ENCODE results near the gene LNX2.

The LNX2 gene

DNA sequence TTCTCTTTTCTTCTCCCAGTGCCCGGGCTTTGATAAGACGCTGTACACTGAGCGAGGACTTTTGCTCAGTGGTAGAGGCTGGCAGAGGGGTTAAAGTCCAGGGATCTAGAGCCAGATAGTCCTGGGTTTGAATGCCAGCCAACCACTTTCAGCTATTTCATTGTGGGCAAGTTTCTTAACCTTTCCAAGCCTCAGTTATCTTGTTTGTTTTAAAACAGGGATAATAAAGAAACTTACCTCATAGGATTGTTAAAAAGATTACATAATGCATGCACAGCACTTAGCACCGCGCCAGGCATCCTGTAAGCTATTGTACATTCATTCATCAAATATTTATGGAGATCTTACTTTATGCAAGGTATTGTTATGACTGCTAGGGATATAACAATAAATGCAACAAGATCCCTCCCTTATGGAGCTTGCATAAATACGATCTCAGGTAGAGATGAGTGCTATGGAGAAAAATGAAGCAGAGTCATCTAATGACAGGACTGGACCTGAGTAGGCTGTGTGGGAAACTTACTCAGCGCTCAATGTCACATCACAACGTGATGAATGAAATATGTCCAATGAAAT, 70.8 kb downstream of the LNX2 start:
- no peak for DNase-seq

DNA sequence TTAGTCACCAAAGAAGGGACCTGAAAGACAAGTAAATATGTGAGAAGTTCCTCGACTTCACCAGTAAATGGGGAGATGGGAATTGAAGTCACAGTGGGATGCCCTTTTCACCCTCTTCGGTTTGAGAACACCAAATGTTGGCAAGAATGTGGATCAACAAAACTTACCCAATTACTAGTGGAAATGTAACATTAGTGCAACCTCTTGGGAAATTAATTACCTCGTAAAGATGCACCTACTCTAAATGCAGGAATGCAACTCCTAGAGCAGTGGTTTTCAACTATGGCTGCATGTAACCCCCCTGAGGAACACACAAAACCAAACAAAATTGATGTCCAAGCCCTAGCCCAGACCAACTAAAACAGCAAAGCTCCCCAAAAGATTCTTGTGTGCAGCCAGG, 78.1 kb downstream of the LNX2 start:
- DNase-seq: no peak

DNA sequence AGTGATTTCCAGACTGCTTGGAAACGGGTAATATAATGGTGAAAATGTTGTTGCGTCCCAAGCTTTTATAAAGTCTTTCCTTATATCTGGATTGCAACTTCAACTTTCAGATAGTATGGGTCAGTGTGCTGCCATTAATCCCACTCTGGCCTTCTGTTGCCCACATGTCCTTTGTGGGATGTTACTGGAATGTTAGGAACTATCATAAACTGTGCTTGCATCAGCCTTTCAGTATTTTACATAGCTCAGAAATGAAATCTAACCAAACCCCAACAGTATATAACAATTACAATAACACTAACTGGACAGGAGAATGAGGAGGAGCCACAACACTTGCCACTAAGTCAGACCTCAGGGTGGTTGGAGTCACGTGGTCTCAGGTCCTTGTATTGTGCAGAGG, 78.9 kb downstream of the LNX2 start:
- DNase-seq: no peak

DNA sequence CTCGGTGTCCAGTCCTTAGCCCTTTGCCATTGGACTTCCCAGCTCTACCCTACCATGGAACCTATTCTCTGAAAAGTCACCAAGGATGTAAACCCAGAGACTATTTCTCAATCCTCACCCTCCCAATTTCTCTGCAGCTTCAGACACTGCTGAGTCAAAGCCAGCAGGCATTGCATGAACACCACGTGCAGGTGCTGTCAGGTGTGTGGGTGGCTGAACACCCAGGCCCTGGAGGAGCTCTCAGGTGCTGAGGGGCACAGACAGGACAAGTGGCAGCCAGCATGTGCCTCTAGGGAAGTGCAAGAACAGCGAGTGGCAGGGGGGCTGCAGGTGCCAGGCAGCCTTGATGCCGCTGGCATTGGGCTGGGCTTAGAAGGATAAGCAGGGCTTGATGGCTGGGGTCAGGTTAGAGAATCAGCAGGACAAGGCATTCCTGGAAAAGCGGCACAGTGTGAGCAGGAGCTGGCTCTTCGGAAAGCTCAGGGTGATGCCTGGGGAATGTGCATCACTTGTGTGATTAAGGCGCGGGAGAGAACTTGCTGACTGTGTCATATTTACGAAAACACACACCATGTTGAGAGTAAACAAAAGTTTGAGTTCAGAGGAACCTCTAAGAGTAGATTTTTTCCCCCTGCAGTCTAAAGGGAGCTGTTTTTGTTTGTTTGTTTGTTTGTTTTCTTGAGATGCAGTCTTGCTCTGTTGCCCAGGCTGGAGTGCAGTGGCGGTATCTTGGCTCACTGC, 83.8 kb downstream of the LNX2 start:
- no peak for DNase-seq

DNA sequence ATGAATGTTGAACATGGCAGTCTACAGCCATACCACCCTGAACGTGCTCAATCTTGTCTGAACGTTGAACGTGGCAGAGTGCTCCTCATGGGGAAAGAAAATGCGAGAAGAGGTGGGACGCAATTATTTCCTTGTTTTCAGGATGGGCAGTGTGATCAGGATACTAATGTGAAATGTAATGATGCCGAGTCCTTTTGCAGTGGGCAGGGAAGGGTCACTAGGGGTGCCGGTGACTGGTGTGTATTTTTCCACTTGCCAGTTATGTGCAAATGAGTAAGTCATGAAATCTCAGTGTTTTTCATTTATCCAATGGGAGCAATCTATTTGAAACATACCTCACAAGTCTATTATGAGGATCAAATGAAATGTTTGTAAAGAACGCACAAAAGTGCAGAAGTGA, 84.8 kb downstream of the LNX2 start:
- no peak for DNase-seq

DNA sequence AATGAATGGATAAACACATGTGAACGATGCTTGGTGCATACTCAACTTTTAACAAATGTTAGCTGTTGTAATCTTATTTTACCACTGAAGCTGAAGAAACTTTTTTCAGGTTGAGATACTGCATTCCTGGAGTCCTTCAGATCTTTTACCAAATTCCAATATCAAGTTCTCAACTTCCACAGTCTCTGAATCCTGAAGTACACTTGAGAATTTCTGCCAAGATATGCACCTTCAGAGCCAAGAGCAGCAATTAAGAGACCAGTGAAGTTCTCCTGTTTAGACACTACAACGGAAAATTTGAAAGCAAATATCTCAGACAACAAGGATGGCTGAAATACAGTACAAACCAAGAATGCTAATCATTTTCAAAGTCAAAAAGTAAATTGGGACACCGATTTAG, 85.3 kb downstream of the LNX2 start:
- no peak for DNase-seq

DNA sequence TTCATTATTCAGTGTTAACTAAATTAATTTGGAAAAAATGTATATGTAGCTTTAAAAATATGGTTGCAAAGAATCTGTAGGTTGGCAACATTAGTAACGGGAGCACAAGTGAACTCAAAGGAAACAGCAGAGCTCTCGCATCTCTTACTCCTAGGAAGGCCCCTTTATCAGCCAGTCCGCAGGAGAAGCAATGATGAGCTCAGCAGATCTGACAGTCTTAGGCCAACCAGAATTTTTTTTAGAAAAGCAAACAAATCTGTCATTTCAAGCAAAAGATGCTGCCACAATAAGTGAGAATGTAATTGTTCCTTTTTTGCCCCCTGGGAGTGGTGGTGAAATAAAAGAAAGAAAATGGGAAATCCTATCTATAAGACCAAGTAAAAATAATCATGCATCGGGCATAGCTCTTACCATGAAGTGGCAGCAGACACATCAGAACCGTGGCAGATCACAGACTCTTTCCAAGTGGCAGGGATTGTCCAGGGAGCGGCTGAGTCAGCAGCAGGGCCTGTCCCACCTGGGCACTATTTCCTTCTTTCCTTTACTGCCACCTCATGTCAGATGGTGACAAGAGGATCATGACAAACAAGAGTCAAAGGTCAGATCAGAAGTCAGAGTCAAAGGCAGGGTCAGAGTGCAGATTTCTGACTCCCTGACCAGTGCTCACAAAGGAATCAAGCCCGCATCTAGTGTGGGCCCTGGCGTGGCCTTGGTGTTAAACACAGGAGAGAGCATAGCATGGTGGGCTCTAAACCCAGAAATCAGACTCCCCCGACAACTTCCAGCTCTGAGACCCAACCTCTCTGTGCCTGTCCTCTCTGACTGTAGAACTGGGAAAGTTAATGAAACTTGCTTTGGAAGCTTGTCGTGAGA, 86.0 kb downstream of the LNX2 start:
- DNase-seq: no peak

DNA sequence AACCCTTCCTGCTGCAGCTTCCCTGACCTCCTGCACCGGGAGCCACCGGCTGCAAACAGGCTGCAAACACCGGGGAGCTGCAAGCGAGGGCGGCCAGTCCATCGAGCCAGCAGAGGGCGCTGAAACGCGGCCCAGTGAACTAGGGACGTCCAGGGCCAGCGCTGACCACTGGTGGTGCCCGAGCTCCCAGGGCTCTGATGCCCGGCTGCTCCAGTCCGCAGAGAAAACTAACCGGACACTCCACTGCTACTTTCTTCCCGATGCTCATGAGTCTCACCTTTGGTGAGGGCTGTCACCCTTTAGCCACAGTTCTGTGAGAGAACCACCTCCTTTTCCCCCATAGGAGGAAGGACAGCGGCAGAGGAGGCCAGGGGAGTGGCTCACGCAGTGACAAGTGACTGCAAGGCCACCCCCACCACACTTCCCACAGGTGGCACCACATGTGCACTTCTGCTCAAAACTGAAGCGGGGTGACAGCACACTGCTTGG, 87.1 kb downstream of the LNX2 start:
- no peak for DNase-seq

DNA sequence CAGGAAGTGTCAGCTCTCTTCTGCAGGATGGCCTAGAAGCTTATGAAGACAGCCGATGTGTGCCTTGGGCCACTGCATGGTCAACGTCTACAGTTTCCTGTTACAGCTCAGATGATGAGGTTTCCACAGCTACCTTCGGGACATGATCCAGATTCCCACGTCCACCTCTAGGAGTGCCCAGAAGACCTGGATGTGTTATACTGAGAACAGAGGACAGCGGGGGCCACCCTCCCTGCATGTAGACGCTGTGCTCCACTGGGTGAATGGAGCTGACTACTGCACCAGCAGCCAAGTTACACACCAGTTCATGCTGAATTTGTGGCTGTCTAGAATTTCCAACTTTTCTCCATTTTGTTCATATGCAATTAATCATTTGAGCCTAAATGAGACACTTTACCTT, 91.4 kb downstream of the LNX2 start:
- DNase-seq: no peak

DNA sequence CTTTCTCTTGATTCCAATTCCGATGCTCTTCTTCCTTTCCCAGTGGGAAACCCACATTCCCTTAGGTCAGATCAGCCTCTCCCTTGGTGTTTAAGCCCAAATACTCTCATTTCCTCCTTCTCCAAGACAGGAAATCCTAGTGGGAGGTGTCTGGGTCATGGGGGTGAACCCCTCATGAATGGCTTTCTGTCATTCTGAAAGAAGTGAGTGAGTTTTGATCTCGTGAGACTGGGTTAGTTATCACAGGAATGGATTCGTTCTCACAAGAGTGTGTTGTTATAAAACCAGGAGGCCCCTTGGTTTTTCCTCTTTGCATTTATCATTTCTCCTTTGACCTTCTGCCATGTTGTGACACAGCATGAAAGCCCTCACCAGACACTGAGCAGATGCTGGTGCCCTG, 93.8 kb downstream of the LNX2 start:
- DNase-seq: no peak

DNA sequence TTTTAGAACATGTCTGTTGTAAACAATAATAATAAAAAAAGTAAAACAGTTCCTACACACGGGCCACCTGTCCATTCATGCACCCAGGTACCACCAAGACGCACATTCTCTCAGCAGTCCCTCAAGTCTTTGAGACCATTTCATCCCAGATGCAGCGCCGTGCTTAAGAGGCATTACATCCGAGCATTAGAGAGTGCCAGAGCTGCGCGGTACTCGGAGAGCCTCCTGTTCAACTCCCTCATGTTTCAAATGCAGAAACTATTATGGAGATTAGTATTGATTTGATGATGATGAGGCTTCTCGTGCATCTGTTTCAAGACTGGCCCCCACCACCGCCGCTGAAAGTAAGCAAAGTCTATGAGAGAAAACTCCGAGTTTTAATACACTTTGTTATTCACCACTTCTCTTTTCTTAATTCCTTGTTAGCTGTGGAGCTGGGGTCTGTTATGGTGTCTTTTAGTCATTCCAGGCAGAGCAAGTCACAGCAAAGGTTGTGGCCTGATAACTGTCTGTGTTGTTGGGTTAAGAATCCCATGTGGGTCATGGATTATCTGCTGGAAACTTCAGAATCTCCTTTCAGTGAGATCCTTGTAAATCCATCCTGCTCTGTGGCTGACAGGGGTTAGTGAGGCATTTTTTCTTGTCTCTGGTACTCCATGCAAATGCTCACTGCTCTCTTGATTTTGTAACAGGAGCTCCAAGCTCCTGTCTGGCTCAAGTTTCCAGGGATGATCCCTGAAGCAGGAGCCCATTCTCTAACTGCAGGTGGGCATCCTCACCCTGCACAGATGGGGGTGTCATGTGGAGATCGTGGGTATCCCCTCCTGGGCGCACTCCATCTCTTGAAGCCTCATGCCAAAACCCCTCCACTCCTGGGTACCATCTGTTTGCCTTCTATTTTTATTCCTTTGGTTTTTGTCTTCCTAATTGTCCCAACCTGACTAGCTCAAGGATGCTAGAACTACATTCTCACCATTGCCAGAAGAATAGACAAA, 95.1 kb downstream of the LNX2 start:
- no peak for DNase-seq

DNA sequence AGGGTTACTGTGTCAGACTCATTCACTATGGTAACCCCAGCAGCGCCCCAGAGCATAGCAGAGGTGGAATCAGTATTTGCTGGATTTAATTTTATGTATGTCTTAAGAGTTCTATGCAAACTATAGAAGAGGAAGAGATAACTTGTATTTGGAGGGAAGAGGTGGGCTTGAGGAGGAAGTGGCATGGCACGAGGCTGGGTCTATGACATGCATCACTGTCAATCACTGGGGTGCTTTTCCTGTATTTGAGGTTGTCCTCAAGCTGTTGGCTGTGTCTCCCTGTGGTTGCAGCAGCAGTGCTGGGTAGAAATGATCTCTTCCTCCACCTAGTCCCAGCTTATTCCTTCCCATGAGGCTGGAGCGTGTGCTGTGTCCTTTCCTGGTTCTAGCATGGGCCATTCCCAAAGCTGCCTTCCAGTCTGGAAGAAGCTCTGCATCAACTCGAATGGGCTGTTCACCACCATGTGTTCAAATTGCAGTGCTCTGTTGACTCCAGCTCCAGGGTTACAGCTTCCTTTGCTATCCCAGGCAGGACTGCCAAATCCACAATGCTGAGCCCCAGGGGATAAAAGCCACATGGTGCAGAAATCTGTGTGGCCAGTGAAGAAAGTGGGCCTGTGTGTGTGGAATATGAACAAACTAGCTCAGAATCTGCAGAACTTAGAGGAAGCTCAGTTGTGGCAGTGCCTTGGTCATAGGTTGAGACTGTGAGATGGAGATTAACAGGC, 96.8 kb downstream of the LNX2 start:
- no peak for DNase-seq

DNA sequence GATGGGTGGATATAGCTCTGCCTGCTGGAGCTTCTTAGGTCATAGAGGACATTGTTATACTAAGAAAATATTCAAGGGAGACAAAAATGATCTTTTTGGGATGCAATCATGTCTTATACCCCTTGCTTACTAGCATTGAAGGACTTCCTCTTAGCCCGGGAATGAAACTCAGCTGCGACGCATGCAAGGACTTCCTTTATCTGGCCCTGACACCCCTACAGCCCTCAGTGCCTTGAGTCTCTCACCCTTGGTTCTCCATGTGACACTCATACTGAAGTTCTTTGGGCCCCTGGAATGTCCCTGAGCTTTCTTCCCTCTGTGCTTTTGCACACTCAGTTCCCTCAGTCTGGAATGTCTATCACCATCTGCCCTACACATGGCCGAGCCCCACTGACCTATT, 97.5 kb downstream of the LNX2 start:
- DNase-seq: no peak

DNA sequence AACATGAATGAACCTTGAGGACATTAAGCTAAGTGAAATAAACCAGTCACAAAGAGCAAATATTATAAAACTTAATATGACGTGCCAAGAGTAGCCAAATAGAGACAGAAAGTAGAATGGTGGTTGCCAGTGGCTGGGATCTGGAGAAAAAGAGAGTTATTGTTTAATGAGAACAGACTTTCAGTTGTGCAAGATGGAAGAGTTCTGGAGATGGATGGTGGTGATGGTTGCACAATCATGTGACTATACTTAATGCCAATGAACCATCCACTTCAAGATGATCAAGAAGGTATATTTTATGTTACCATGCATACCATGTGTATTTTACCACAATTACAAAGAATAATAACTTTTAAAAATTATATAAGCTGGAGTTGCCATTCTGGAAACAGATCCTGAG, 104.2 kb downstream of the LNX2 start:
- DNase-seq: no peak

DNA sequence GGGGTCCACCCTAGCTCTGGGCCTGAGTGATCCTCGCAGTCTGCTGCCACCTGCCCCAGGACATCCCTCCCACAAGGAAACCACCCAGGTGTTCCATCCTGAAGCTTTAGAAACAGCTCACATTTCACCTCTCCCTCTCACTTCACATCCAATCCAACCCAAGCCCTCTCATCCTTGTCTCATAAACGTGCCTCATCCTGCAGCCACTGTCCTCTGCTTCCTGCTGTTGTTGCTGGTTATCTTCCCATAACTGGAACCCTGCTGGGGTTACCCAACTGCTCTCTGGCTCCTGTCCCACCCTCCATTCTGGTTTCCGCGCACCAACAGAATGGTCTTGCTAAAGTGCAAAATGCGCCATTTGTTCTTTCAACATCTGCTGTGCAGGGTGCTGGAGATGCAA, 110.2 kb downstream of the LNX2 start:
- DNase-seq: peak; percentile 45

DNA sequence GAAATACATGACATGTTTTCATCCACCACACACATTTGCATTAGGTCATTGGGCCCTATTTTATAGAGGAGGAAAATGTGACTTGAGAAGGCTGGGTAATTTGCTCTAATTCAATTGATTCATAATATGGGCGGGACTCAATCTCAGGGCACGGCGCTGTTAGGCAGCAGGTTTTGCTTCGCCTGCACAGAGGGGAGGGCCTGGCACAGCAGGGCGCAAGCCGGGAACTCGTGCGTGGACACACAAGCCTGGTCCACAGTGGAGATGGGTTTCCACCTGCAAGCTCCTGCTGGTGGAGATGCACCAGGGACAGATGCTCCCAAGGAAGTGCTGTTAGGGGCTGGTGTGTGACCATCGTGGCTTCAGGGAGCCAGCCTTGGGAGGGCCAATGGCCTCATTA, 111.5 kb downstream of the LNX2 start:
- DNase-seq: no peak

DNA sequence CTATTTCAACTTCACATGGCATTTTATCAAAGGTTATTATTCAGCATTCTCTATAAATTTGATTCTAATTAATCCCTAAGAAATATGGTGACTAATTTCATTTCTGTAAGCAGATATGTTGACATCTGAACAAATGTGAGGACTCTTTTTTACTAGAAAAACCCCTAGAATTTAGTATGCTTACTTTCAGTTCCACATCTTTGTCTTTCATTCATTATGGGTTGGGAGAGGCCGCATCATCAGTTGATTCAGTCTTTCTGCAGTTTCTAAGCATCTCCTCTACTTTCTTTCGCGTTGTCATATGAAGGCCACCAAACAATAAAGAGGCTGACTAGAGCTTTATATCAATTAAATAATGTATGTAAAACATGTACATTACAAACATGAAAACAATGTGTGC, 114.5 kb downstream of the LNX2 start:
- DNase-seq: no peak

DNA sequence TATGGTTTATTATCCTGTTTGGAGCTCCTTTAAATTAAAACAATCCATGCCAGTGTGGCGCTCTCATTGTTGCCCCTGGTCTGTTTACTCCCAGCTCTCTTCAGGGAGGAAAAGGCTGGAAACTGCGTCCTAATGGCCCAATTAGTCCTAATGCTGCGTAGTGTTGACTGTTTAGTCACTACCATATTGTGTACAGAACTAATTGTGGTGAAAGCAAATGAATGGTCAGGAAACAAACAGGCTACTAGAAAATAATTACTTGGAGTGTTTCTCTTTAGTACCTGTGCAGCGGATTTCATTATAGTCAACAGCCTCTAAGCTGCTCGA, 115.5 kb downstream of the LNX2 start:
- no peak for DNase-seq

DNA sequence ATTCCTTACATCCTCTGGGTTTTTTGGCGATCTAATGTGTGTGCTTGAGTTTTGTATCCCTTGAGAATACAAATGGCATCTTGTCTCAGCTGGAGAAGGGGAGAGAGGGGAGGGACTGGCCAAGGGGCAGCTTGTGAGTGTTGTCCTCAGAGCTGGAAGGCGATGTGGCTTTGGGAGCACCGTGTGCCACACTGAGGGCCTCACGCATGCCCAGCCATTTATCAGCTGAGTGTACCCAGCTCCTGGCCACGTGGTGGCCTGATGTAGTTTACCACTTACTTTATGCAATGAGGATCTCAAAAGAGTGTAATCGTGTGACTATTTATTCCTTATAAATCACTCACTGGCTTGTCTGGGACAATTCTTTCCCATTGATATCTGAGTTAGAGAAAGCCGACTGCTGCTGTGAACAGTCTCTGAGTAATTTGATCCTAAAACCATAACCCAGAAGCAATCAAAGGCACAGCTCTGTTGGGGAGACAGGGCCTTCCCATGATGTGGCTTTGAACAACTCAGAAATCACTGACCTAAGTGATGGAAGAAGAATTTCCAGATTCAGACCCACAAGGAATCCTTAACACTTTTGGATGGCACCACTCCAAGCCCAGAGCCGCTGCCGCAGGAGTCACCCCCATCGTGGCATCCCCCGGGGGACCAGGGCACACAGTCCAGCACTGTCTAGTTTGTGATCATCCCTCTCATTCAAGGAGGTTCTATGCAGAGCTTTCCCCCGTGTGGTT, 116.0 kb downstream of the LNX2 start:
- no peak for DNase-seq

DNA sequence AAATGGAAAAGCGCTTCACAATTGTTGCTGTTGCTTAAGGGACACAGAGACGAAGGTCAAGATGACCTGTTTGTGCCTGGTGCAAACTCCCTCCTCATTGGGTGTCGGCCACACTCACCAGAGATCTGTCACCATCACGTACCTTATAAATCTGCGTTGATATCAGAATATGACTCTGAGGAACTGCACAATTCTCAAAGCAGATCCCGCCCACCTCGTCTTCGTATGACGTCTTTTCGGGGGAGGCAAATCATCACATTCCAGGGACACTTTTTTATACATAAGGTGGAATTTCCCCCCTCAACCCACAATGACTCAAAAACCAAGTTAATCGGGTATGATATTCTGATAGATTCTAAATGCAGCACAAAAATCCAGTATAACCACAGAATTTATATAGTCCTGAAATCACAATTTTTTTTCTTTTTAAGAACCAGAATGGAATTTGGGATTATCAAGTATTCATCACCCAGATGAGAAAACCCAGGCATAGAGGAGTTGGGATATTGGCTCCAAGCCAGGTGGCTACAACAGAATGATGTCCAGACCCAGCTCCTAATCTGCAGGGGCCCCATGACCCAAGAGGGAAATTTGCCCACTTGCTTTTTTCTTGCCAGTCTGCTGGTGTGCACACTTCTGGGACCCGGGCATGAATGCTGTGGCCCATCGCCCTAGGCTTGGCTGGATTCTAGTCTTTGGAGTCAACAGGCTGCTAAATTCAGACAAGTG, 119.4 kb downstream of the LNX2 start:
- DNase-seq: no peak

Data from NCI-H510A treated with DMSO at 0.1 percent for 48 hours (cell line).